Keratinocyte (primary cell): ENCODE measurements around the gene ACBD3. TPM values are rescaled to one million over a fixed set of nuclear protein-coding genes. Genes with fewer than 3 reads are reported as not detected.

Experiments used
- DNase-seq: peaks from one replicate; pipeline ENCODE4 v3.0.0-alpha.2; 2011; ENCODE audit warnings: low read depth, missing footprints, low spot score
- FAIRE-seq: peaks from 2 replicates; lab custom pipeline; 2011; peaks lifted over from hg19 to GRCh38; lab: Jason Lieb, UNC
- H2AFZ ChIP-seq: 2 replicates; pipeline ENCODE4 v1.6.0; 2012; ENCODE audit warnings: low read length, control low read depth, inconsistent platforms; ENCODE audit not compliant: control insufficient read depth
- H3K27ac ChIP-seq: 2 replicates; pipeline ENCODE4 v1.5.1; 2011; ENCODE audit warnings: low read length; ENCODE audit not compliant: control insufficient read depth, insufficient read depth
- H3K27me3 ChIP-seq: 3 replicates; pipeline ENCODE4 v1.6.0; 2011; ENCODE audit warnings: low read length; ENCODE audit not compliant: control insufficient read depth, insufficient read depth; ENCODE audit errors: extremely low read depth
- H3K36me3 ChIP-seq, 2 experiments: 2 replicates in 1 of 2; 3 replicates in 1 of 2; pipeline ENCODE4 v1.5.1; 2011; ENCODE audit warnings: low read length in 2 of 2, mild to moderate bottlenecking in 1 of 2; ENCODE audit not compliant: control insufficient read depth in 2 of 2, insufficient read depth in 2 of 2; ENCODE audit errors: extremely low read depth in 1 of 2
- H3K4me1 ChIP-seq: 3 replicates; pipeline ENCODE4 v1.5.1; 2011; ENCODE audit warnings: low read length; ENCODE audit not compliant: control insufficient read depth, insufficient read depth; ENCODE audit errors: extremely low read depth
- H3K4me2 ChIP-seq: 3 replicates; pipeline ENCODE4 v1.6.0; 2011; ENCODE audit warnings: low read depth, low read length; ENCODE audit not compliant: control insufficient read depth, insufficient read depth; ENCODE audit errors: extremely low read depth
- H3K4me3 ChIP-seq, 3 experiments: fragments of 200-600 bp in 1 of 3; sonication (generic) in 1 of 3; 2 replicates in 2 of 3; 3 replicates in 1 of 3; pipeline ENCODE4 v1.5.1; 2011 to 2016; ENCODE audit warnings: low read length in 3 of 3, mild to moderate bottlenecking in 3 of 3, control low read depth in 2 of 3, inconsistent platforms in 1 of 3, low read depth in 1 of 3, mixed read lengths in 1 of 3, mixed run types in 1 of 3, moderate library complexity in 1 of 3; ENCODE audit not compliant: control insufficient read depth in 2 of 3, insufficient read depth in 2 of 3; ENCODE audit errors: extremely low read depth in 1 of 3
- H3K79me2 ChIP-seq: 2 replicates; pipeline ENCODE4 v1.6.0; 2012; ENCODE audit warnings: low read length; ENCODE audit not compliant: control insufficient read depth, insufficient read depth
- H3K9ac ChIP-seq: 3 replicates; pipeline ENCODE4 v1.6.0; 2011; ENCODE audit warnings: low read length; ENCODE audit not compliant: control insufficient read depth, insufficient read depth; ENCODE audit errors: extremely low read depth
- H3K9me1 ChIP-seq: 3 replicates; pipeline ENCODE4 v1.6.0; 2011; ENCODE audit warnings: low read length; ENCODE audit not compliant: control insufficient read depth, insufficient read depth; ENCODE audit errors: extremely low read depth
- H3K9me3 ChIP-seq: 2 replicates; pipeline ENCODE4 v1.5.1; 2012; ENCODE audit warnings: low read depth, low read length; ENCODE audit not compliant: control insufficient read depth
- H4K20me1 ChIP-seq: 3 replicates; pipeline ENCODE4 v1.6.0; 2011; ENCODE audit warnings: low read length; ENCODE audit not compliant: control insufficient read depth, insufficient read depth; ENCODE audit errors: extremely low read depth
- EZH2 ChIP-seq: IDR thresholded peaks from one replicate; pipeline ENCODE4 v1.6.1; 2012; ENCODE audit warnings: inconsistent platforms, mild to moderate bottlenecking, low read length, moderate library complexity
- dilution Hi-C: fragments of 300-500 bp; cut with MboI; formaldehyde crosslinking; loops from one replicate; pipeline ENCODE4 v1.7.0; 2020; ENCODE audit warnings: low sequenced_read_pairs; ENCODE audit not compliant: extremely low pct_ligation_motif_present
- polyA plus RNA-seq, 5 experiments: library from polyadenylated mRNA; depleted of rRNA in 3 of 5; stranded (reverse) in 3 of 5; stranded (forward) in 1 of 5; unstranded in 1 of 5; fragments of >200 nt; gene quantifications; 1 replicate in 1 of 5; 2 replicates in 3 of 5; 3 replicates in 1 of 5; pipeline versions ENCODE4 v1.2.1 to v1.2.3, GENCODE V29; 2011 to 2012; ENCODE audit warnings: missing spikeins in 2 of 5, low read depth in 1 of 5, low replicate concordance in 1 of 5
- TF ChIP-seq, protein P1 (sequence below), 3 experiments: IDR thresholded peaks in 1 of 3; conservative IDR thresholded peaks in 1 of 3; optimal IDR thresholded peaks in 1 of 3; 2 replicates in 2 of 3; 3 replicates in 1 of 3; pipeline versions ENCODE3 to v1.5.1; 2011; ENCODE audit warnings: low read length in 3 of 3, mild to moderate bottlenecking in 3 of 3, moderate library complexity in 2 of 3, control low read depth in 1 of 3, inconsistent platforms in 1 of 3; ENCODE audit not compliant: insufficient read depth in 2 of 3; ENCODE audit errors: extremely low read depth in 1 of 3

Gene ACBD3
- polyA plus RNA-seq, 1 donor (not counting 4 experiments of a cell fraction or from before 2014, with no cell fraction given): 43.1 TPM

- no peaks in the 10 kb centered on the region for H4K20me1 ChIP-seq
- no peaks in the 10 kb centered on the region for H3K9me3 ChIP-seq
- H2AFZ ChIP-seq: no peak overlapping the region
- H3K27me3 ChIP-seq: no peaks in the 10 kb centered on the region
- no peaks in the 10 kb centered on the region for H3K9me1 ChIP-seq
- H3K27ac ChIP-seq: no peak overlapping the region
- DNase-seq: no peak
- H3K4me2 ChIP-seq: no peak overlapping the region
- H3K9ac ChIP-seq: no peak overlapping the region
- H3K4me3 ChIP-seq: no peak overlapping the region
- FAIRE-seq: no peak
- no peaks in the 10 kb centered on the region for H3K79me2 ChIP-seq
- TF ChIP-seq, protein P1, sequence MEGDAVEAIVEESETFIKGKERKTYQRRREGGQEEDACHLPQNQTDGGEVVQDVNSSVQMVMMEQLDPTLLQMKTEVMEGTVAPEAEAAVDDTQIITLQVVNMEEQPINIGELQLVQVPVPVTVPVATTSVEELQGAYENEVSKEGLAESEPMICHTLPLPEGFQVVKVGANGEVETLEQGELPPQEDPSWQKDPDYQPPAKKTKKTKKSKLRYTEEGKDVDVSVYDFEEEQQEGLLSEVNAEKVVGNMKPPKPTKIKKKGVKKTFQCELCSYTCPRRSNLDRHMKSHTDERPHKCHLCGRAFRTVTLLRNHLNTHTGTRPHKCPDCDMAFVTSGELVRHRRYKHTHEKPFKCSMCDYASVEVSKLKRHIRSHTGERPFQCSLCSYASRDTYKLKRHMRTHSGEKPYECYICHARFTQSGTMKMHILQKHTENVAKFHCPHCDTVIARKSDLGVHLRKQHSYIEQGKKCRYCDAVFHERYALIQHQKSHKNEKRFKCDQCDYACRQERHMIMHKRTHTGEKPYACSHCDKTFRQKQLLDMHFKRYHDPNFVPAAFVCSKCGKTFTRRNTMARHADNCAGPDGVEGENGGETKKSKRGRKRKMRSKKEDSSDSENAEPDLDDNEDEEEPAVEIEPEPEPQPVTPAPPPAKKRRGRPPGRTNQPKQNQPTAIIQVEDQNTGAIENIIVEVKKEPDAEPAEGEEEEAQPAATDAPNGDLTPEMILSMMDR (optimal IDR thresholded peaks at IDR 0.05 in 1 of 3, IDR thresholded peaks at IDR 0.05 in 1 of 3, conservative IDR thresholded peaks at IDR 0.05 in 1 of 3; ENCODE audit: extremely low read depth in 1 of 3, insufficient read depth in 2 of 3, low read length in 3 of 3): no peak
- TF ChIP-seq EZH2: no peak
- no peaks in the 10 kb centered on the region for H3K36me3 ChIP-seq
- dilution Hi-C loops: no loop called here
- peaks cover 5% of the 10 kb centered on the region for H3K4me1 ChIP-seq
Observed at GRCh38 chr1:226217273-226217672, 30.7 kb upstream of the ACBD3 start.

DNA sequence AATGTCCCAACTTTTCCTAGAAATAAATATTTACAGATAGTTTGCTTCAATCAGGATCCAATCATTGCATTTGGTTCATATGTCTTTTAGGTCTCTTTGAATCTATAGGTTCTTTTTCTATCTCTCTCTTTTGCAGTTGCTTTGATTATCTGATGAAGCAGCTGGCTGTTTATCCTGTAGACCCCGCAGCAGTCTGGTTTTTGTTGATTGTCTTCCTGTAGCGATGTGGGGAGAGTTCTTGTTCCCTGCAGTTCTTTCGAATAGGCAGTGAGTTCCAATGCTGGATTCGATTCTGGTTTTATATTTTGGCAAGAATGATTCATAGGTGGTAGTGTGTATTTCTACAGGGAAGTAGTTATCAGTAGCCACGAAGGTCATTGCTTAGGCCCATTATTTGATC, 29.5 kb upstream of the ACBD3 start:
- dilution Hi-C loops: no loop called here
- no peaks in the 10 kb centered on the region for H3K36me3 ChIP-seq
- H3K27me3 ChIP-seq: no peaks in the 10 kb centered on the region
- H2AFZ ChIP-seq: no peak overlapping the region
- H3K79me2 ChIP-seq: no peaks in the 10 kb centered on the region
- no peak overlapping the region for H3K9ac ChIP-seq
- H3K4me1 ChIP-seq: peaks cover 5% of the 10 kb centered on the region
- H3K4me3 ChIP-seq: no peak overlapping the region
- no peaks in the 10 kb centered on the region for H4K20me1 ChIP-seq
- FAIRE-seq: no peak
- H3K9me3 ChIP-seq: no peaks in the 10 kb centered on the region
- no peak for DNase-seq
- TF ChIP-seq, protein P1 (optimal IDR thresholded peaks at IDR 0.05 in 1 of 3, IDR thresholded peaks at IDR 0.05 in 1 of 3, conservative IDR thresholded peaks at IDR 0.05 in 1 of 3; ENCODE audit: extremely low read depth in 1 of 3, insufficient read depth in 2 of 3, low read length in 3 of 3): no peak
- TF ChIP-seq EZH2: no peak
- no peak overlapping the region for H3K27ac ChIP-seq
- no peak overlapping the region for H3K4me2 ChIP-seq
- no peaks in the 10 kb centered on the region for H3K9me1 ChIP-seq
